Measurements from ENCODE around the gene TTC29.

GRCh38 chr4:146833530-146833929 is 112.1 kb downstream of the TTC29 start:
- no peak for TF ChIP-seq CTCF (conservative IDR thresholded peaks at IDR 0.05; ENCODE audit: low read length)
- no peak for TF ChIP-seq EZH2phosphoT487 (IDR thresholded peaks at IDR 0.05; ENCODE audit: borderline replicate concordance, low read depth, low read length)
